Body of pancreas (tissue), 4 donors: ENCODE results near the gene STRA8.

Source experiments
- CTCF ChIP-seq, 7 experiments: fragments of 450-650 bp in 4 of 7; fragments of 200-600 bp in 3 of 7; sonication (generic) in 3 of 7; IDR thresholded peaks; one replicate each; pipeline ENCODE4 v1.5.1; 2016 to 2019; ENCODE audit warnings: antibody characterized with exemption in 7 of 7
- POLR2A ChIP-seq, 3 donors: fragments of 450-650 bp; IDR thresholded peaks; one replicate each; pipeline ENCODE4 v1.6.1; 2016; ENCODE audit warnings: antibody characterized with exemption in 3 of 3, mild to moderate bottlenecking in 2 of 3

GRCh38 chr7:135204341-135204749 lies 29.3 kb upstream of the STRA8 start:
- TF ChIP-seq CTCF (IDR thresholded peaks at IDR 0.05) (no peak), POLR2A (IDR thresholded peaks at IDR 0.05) (no peak)
